Measurements from ENCODE around the gene CCDC198. TPM values are rescaled to one million over a fixed set of nuclear protein-coding genes. Genes with fewer than 3 reads are reported as not detected.

The CCDC198 gene
- total and polyA plus RNA-seq, 2 donors (not counting 1 experiment from before 2014, with no cell fraction given): not detected

- ChIA-PET CTCF (no interaction called here), POLR2A (no interaction called here)
- H2AFZ ChIP-seq (ENCODE audit: insufficient read depth, low read depth, low read length, poor library complexity, severe bottlenecking): no peak overlapping the region
- no peaks in the 10 kb centered on the region for H3K79me2 ChIP-seq (ENCODE audit: control insufficient read depth, insufficient read depth, low read length)
- no peaks in the 10 kb centered on the region for H3K27me3 ChIP-seq (replicated peaks in 1 of 4; ENCODE audit: control extremely low read depth in 1 of 4, control insufficient read depth in 3 of 4, insufficient read depth in 4 of 4, low read length in 3 of 4)
- H4K20me1 ChIP-seq (ENCODE audit: control insufficient read depth, insufficient read depth, low read length, poor library complexity, severe bottlenecking): no peaks in the 10 kb centered on the region
- H3K9me3 Mint-ChIP-seq (ENCODE audit: insufficient read depth): no peaks in the 10 kb centered on the region
- no peak overlapping the region for H3K27ac Mint-ChIP-seq
- TF ChIP-seq, protein P1, sequence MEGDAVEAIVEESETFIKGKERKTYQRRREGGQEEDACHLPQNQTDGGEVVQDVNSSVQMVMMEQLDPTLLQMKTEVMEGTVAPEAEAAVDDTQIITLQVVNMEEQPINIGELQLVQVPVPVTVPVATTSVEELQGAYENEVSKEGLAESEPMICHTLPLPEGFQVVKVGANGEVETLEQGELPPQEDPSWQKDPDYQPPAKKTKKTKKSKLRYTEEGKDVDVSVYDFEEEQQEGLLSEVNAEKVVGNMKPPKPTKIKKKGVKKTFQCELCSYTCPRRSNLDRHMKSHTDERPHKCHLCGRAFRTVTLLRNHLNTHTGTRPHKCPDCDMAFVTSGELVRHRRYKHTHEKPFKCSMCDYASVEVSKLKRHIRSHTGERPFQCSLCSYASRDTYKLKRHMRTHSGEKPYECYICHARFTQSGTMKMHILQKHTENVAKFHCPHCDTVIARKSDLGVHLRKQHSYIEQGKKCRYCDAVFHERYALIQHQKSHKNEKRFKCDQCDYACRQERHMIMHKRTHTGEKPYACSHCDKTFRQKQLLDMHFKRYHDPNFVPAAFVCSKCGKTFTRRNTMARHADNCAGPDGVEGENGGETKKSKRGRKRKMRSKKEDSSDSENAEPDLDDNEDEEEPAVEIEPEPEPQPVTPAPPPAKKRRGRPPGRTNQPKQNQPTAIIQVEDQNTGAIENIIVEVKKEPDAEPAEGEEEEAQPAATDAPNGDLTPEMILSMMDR (IDR thresholded peaks at IDR 0.05): no peak
- no peak for TF ChIP-seq EZH2 (IDR thresholded peaks at IDR 0.05; ENCODE audit: borderline replicate concordance, insufficient read depth, low read depth, low read length, poor library complexity, severe bottlenecking)
- H3K9me3 ChIP-seq (ENCODE audit: control extremely low read depth in 1 of 3, control insufficient read depth in 2 of 3, insufficient read depth in 1 of 3, low read length in 2 of 3): no peaks in the 10 kb centered on the region
- H3K4me1 ChIP-seq (ENCODE audit: control insufficient read depth in 2 of 2, insufficient read depth in 2 of 2, low read length in 2 of 2): no peaks in the 10 kb centered on the region
- no peaks in the 10 kb centered on the region for H3K4me1 Mint-ChIP-seq
- no peak overlapping the region for H3K4me3 ChIP-seq (ENCODE audit: control extremely low read depth in 1 of 5, extremely low read depth in 1 of 5, insufficient read depth in 1 of 5, low read depth in 2 of 5, low read length in 4 of 5)
- H3K9ac ChIP-seq (ENCODE audit: low read length): no peak overlapping the region
- peaks cover 21% of the 10 kb centered on the region for H3K27me3 Mint-ChIP-seq
- DNase-seq: no peak
- no peaks in the 10 kb centered on the region for H3K36me3 ChIP-seq (replicated peaks in 1 of 2; ENCODE audit: control extremely low read depth in 1 of 2, control insufficient read depth in 1 of 2, extremely low read depth in 1 of 2, insufficient read depth in 2 of 2, low read length in 1 of 2)
- no peak overlapping the region for H3K27ac ChIP-seq (ENCODE audit: low read length in 2 of 2)
- no peak overlapping the region for H3K4me3 Mint-ChIP-seq
- intact Hi-C loops (cut with micrococcal nuclease): no loop called here
- ATAC-seq (ENCODE audit: low read depth): no peak
- WGBS (ENCODE audit: insufficient coverage): 100% methylated on average over 2 of the region's 2 CpGs
- H3K4me2 ChIP-seq (replicated peaks; ENCODE audit: low read depth, low read length, poor library complexity, severe bottlenecking): no peak overlapping the region
Observed at GRCh38 chr14:57501039-57501557, 7.4 kb upstream of the CCDC198 start.

DNA sequence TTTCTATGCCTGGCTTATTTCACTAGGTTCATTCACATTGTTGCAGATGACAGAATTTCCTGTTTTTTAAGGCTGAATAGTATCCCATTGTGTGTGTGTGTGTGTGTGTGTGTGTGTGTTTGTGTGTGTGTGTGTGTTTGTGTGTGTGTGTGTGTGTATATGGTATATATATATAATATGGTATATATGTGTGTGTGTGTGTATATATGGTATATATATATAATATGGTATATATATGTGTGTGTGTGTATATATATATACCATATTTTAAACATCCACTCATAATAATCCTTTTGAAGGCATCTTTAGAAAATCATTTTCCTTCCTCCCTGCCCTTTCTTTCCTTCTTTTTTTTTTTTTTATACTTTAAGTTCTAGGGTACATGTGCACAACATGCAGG is 5.0 kb upstream of the CCDC198 start:
- H3K27ac Mint-ChIP-seq: no peak overlapping the region
- Histone ChIP-seq H2AFZ (ENCODE audit: insufficient read depth, low read depth, low read length, poor library complexity, severe bottlenecking) (no peak overlapping the region), H3K4me1 (ENCODE audit: control insufficient read depth in 2 of 2, insufficient read depth in 2 of 2, low read length in 2 of 2) (no peaks in the 10 kb centered on the region), H3K79me2 (ENCODE audit: control insufficient read depth, insufficient read depth, low read length) (no peaks in the 10 kb centered on the region), H4K20me1 (ENCODE audit: control insufficient read depth, insufficient read depth, low read length, poor library complexity, severe bottlenecking) (no peaks in the 10 kb centered on the region), H3K36me3 (replicated peaks in 1 of 2; ENCODE audit: control extremely low read depth in 1 of 2, control insufficient read depth in 1 of 2, extremely low read depth in 1 of 2, insufficient read depth in 2 of 2, low read length in 1 of 2) (no peaks in the 10 kb centered on the region), H3K27ac (ENCODE audit: low read length in 2 of 2) (no peak overlapping the region), H3K4me2 (replicated peaks; ENCODE audit: low read depth, low read length, poor library complexity, severe bottlenecking) (no peak overlapping the region), H3K9ac (ENCODE audit: low read length) (no peak overlapping the region), H3K4me3 (ENCODE audit: control extremely low read depth in 1 of 5, extremely low read depth in 1 of 5, insufficient read depth in 1 of 5, low read depth in 2 of 5, low read length in 4 of 5) (no peak overlapping the region), H3K27me3 (replicated peaks in 1 of 4; ENCODE audit: control extremely low read depth in 1 of 4, control insufficient read depth in 3 of 4, insufficient read depth in 4 of 4, low read length in 3 of 4) (no peaks in the 10 kb centered on the region), H3K9me3 (ENCODE audit: control extremely low read depth in 1 of 3, control insufficient read depth in 2 of 3, insufficient read depth in 1 of 3, low read length in 2 of 3) (no peaks in the 10 kb centered on the region)
- TF ChIP-seq, protein P1 (IDR thresholded peaks at IDR 0.05): no peak
- no peak for TF ChIP-seq EZH2 (IDR thresholded peaks at IDR 0.05; ENCODE audit: borderline replicate concordance, insufficient read depth, low read depth, low read length, poor library complexity, severe bottlenecking)
- DNase-seq (no peak), ATAC-seq (ENCODE audit: low read depth) (no peak)
- no peak overlapping the region for H3K4me3 Mint-ChIP-seq
- POLR2A ChIA-PET: no interaction called here
- intact Hi-C loops (cut with micrococcal nuclease): no loop called here
- H3K9me3 Mint-ChIP-seq (ENCODE audit: insufficient read depth): no peaks in the 10 kb centered on the region
- no peaks in the 10 kb centered on the region for H3K4me1 Mint-ChIP-seq
- peaks cover 12% of the 10 kb centered on the region for H3K27me3 Mint-ChIP-seq
- CTCF ChIA-PET: no interaction called here

All from B cell (primary cell).